ENCODE data around the gene MAPKAPK2. TPM values are rescaled to one million over a fixed set of nuclear protein-coding genes. Genes with fewer than 3 reads are reported as not detected.

The MAPKAPK2 gene
- total and polyA plus RNA-seq, 2 experiments from 2014 or later: 12.8 to 39.4 TPM

DNA sequence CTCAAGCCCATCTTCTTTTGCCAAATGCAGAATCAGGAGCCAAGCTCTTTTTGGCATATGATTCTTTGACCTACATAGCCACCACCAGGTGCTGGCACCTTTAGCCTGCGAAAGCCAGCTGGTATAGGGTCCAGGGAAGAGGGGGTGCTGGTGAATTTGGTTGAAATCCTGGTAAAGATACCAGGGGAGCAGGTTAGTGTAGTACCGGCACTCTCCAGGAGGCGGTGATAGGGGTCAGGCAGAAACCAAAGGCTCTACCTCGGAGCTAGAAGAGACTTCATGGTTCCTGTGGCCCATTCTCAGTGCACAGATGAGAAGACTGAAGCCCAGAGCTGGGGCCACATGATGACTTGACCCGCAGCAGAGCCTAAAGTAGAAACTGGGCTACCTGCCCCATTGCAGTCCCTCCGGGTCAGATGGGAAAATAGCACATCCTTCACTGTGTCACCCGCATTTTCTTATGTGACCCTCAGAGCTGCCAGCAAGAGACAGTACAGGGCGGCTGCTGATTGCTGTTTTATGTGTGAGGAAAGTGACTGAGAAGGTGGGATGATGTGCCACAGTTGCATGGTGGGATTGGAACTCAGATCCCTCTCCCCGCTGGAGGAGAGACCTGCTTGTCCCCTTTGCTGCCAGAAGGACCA, 49.9 kb downstream of the MAPKAPK2 start:
- TF ChIP-seq EZH2 (IDR thresholded peaks at IDR 0.05; ENCODE audit: borderline replicate concordance) (no peak), EZH2phosphoT487 (IDR thresholded peaks at IDR 0.05; ENCODE audit: low read depth, severe bottlenecking, unreplicated experiment) (no peak)
- TF ChIP-seq, protein P1, sequence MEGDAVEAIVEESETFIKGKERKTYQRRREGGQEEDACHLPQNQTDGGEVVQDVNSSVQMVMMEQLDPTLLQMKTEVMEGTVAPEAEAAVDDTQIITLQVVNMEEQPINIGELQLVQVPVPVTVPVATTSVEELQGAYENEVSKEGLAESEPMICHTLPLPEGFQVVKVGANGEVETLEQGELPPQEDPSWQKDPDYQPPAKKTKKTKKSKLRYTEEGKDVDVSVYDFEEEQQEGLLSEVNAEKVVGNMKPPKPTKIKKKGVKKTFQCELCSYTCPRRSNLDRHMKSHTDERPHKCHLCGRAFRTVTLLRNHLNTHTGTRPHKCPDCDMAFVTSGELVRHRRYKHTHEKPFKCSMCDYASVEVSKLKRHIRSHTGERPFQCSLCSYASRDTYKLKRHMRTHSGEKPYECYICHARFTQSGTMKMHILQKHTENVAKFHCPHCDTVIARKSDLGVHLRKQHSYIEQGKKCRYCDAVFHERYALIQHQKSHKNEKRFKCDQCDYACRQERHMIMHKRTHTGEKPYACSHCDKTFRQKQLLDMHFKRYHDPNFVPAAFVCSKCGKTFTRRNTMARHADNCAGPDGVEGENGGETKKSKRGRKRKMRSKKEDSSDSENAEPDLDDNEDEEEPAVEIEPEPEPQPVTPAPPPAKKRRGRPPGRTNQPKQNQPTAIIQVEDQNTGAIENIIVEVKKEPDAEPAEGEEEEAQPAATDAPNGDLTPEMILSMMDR (IDR thresholded peaks at IDR 0.05; ENCODE audit: poor library complexity): peak; percentile 58
- Histone ChIP-seq H2AFZ (no peak overlapping the region), H3K27me3 (no peaks in the 10 kb centered on the region), H3K79me2 (no peaks in the 10 kb centered on the region), H4K20me1 (ENCODE audit: insufficient read depth, poor library complexity, severe bottlenecking) (peaks cover under 1% of the 10 kb centered on the region), H3K4me3 (no peak overlapping the region), H3K36me3 (replicated peaks; ENCODE audit: insufficient read depth, low read depth) (no peaks in the 10 kb centered on the region), H3K27ac (no peak overlapping the region), H3K4me2 (no peak overlapping the region), H3K4me1 (ENCODE audit: insufficient read depth) (no peaks in the 10 kb centered on the region), H3K9me3 (ENCODE audit: low read depth) (no peaks in the 10 kb centered on the region), H3K9me2 (replicated peaks; ENCODE audit: insufficient read depth) (no peaks in the 10 kb centered on the region)
- 74% methylated on average over 9 of the region's 9 CpGs for WGBS (ENCODE audit: low lambda C conversion rate, missing lambda C conversion rate)
- peak; percentile 66 for DNase-seq (ENCODE audit: low spot score)

DNA sequence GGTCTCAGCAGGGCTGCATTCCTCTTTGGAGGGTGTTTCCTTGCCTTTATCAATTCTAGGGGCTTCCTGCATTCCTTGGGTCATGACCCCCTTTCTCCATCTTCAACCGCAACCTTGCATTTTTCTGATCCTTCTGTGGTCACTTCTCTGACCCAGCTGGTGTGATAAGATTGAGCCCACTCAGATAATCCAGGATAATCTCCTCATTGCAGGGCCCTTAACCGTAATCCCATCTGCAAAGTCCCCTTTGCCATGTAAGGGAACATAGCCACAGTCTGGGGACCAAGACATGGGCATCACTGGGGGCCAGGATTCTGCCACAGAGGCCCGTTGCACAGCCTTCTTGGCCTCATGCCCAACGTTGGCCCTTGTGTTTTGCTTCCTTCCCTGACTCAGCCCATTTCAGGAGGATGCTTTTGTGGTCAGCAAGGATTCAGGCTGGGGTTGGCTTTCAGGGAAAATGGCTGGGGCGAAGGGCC, 50.9 kb downstream of the MAPKAPK2 start:
- Histone ChIP-seq H3K36me3 (replicated peaks; ENCODE audit: insufficient read depth, low read depth) (no peaks in the 10 kb centered on the region), H3K4me3 (no peak overlapping the region), H3K79me2 (no peaks in the 10 kb centered on the region), H2AFZ (no peak overlapping the region), H3K4me2 (no peak overlapping the region), H3K9me3 (ENCODE audit: low read depth) (no peaks in the 10 kb centered on the region), H3K27me3 (no peaks in the 10 kb centered on the region), H3K4me1 (ENCODE audit: insufficient read depth) (no peaks in the 10 kb centered on the region), H3K9me2 (replicated peaks; ENCODE audit: insufficient read depth) (no peaks in the 10 kb centered on the region), H3K27ac (no peak overlapping the region), H4K20me1 (ENCODE audit: insufficient read depth, poor library complexity, severe bottlenecking) (no peaks in the 10 kb centered on the region)
- DNase-seq (ENCODE audit: low spot score): no peak
- WGBS (ENCODE audit: low lambda C conversion rate, missing lambda C conversion rate): 82% methylated on average over 5 of the region's 5 CpGs
- TF ChIP-seq, protein P1 (IDR thresholded peaks at IDR 0.05; ENCODE audit: poor library complexity): no peak
- no peak for TF ChIP-seq EZH2phosphoT487 (IDR thresholded peaks at IDR 0.05; ENCODE audit: low read depth, severe bottlenecking, unreplicated experiment)
- TF ChIP-seq EZH2 (IDR thresholded peaks at IDR 0.05; ENCODE audit: borderline replicate concordance): no peak

DNA sequence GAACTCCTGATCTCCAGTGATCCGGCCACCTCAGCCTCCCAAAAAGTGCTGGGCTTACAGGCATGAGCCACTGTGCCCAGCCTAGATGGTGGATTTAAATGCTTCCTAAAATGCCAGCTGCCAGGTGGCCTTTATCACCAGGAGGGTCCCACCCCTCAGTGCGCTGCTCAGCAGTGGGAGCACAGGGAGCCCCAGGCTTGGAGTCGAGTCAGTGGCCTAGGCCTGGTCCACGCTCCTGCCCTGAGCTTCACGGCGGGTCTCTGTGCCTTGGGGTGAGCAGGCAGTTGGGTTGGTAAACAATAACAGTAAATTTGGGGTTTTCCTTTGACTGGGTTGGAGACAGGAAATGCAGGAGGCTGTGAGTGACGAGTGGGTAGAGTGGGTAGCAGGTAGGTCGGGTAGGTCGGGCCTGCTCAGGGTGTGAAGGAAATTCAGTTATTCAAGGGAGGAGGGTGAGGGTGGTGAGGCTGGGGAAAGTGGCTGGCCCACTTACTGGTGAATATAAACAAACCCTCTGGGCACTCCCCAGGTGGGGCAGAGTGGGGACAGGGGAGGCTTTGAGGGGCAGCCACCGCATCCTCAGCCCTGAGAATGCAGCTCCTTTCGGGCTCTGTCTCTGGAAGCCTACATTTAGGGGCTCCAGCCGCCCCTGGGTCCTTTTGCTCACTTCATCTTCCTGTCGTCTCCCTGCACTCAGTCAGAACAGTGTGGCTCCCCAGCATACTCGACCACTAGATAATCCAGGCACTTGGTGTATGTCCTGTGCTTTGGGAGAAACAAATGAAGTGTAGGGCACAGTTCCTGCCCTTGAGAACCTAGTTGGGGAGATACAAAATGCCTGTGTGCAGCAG, 52.4 kb downstream of the MAPKAPK2 start:
- DNase-seq (ENCODE audit: low spot score): no peak
- no peak overlapping the region for H2AFZ ChIP-seq
- H4K20me1 ChIP-seq (ENCODE audit: insufficient read depth, poor library complexity, severe bottlenecking): no peaks in the 10 kb centered on the region
- H3K27me3 ChIP-seq: no peaks in the 10 kb centered on the region
- H3K4me1 ChIP-seq (ENCODE audit: insufficient read depth): no peaks in the 10 kb centered on the region
- H3K4me2 ChIP-seq: no peak overlapping the region
- no peaks in the 10 kb centered on the region for H3K36me3 ChIP-seq (replicated peaks; ENCODE audit: insufficient read depth, low read depth)
- no peaks in the 10 kb centered on the region for H3K9me3 ChIP-seq (ENCODE audit: low read depth)
- no peaks in the 10 kb centered on the region for H3K79me2 ChIP-seq
- WGBS (ENCODE audit: low lambda C conversion rate, missing lambda C conversion rate): 87% methylated on average over 14 of the region's 14 CpGs
- no peaks in the 10 kb centered on the region for H3K9me2 ChIP-seq (replicated peaks; ENCODE audit: insufficient read depth)
- no peak overlapping the region for H3K27ac ChIP-seq
- H3K4me3 ChIP-seq: no peak overlapping the region
- TF ChIP-seq EZH2 (IDR thresholded peaks at IDR 0.05; ENCODE audit: borderline replicate concordance): no peak
- TF ChIP-seq, protein P1 (IDR thresholded peaks at IDR 0.05; ENCODE audit: poor library complexity): no peak
- no peak for TF ChIP-seq EZH2phosphoT487 (IDR thresholded peaks at IDR 0.05; ENCODE audit: low read depth, severe bottlenecking, unreplicated experiment)

All from hepatocyte (in vitro differentiated cells).